Suprapubic skin (tissue), 4 donors: ENCODE data around the gene FUT7.

Experiments
- EP300 ChIP-seq: sonication (generic); formaldehyde crosslinking; IDR thresholded peaks from one replicate; pipeline ENCODE4 v1.6.1; 2017; ENCODE audit warnings: antibody characterized with exemption
- POLR2A ChIP-seq, 2 donors: fragments of 450-650 bp; IDR thresholded peaks; one replicate each; pipeline ENCODE4 v1.6.1; 2017; ENCODE audit warnings: antibody characterized with exemption in 2 of 2, mild to moderate bottlenecking in 2 of 2, moderate library complexity in 2 of 2
- POLR2AphosphoS5 ChIP-seq, 3 donors: sonication (generic); formaldehyde crosslinking; IDR thresholded peaks; one replicate each; pipeline ENCODE4 v1.6.1; 2017; ENCODE audit warnings: antibody characterized with exemption in 3 of 3
- TF ChIP-seq, protein P1 (sequence below), 2 donors: fragments of 200-600 bp in 1 of 2; fragments of 450-650 bp in 1 of 2; sonication (generic) in 1 of 2; IDR thresholded peaks; one replicate each; pipeline ENCODE4 v1.5.1; 2016 to 2019; ENCODE audit warnings: antibody characterized with exemption in 2 of 2, mild to moderate bottlenecking in 1 of 2, moderate library complexity in 1 of 2

DNA sequence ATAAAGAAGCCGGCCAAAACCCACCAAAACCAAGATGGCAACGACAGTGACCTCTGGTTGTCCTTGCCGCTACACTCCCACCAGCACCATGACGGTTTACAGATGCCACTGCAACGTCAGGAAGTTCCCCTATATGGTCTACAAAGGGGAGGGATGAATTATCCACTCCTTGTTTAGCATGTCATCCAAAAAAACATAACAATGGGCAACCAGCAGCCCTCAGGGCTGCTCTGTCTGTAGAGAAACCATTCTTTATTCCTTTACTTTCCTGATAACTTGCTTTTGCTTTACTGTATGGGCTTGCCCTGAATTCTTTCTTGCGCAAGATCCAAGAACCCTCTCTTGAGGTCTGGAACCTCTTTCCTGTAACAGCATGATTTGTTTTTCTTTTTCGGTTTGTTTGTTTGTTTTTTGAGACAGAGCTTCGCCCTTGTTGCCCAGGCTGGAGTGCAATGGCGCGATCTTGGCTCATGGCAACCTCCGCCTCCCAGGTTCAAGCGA is 43.4 kb upstream of the FUT7 start:
- no peak for TF ChIP-seq EP300
- no peak for TF ChIP-seq POLR2A (IDR thresholded peaks at IDR 0.05)
- TF ChIP-seq, protein P1, sequence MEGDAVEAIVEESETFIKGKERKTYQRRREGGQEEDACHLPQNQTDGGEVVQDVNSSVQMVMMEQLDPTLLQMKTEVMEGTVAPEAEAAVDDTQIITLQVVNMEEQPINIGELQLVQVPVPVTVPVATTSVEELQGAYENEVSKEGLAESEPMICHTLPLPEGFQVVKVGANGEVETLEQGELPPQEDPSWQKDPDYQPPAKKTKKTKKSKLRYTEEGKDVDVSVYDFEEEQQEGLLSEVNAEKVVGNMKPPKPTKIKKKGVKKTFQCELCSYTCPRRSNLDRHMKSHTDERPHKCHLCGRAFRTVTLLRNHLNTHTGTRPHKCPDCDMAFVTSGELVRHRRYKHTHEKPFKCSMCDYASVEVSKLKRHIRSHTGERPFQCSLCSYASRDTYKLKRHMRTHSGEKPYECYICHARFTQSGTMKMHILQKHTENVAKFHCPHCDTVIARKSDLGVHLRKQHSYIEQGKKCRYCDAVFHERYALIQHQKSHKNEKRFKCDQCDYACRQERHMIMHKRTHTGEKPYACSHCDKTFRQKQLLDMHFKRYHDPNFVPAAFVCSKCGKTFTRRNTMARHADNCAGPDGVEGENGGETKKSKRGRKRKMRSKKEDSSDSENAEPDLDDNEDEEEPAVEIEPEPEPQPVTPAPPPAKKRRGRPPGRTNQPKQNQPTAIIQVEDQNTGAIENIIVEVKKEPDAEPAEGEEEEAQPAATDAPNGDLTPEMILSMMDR (IDR thresholded peaks at IDR 0.05) = no peak
- no peak for TF ChIP-seq POLR2AphosphoS5 (IDR thresholded peaks at IDR 0.05)
